ENCODE results near the gene CFAP57. TPM values are rescaled to one million over a fixed set of nuclear protein-coding genes. Genes with fewer than 3 reads are reported as not detected.

CFAP57 gene
- total RNA-seq, 2 donors from 2014 or later: 0.14 to 4.7 TPM

DNA sequence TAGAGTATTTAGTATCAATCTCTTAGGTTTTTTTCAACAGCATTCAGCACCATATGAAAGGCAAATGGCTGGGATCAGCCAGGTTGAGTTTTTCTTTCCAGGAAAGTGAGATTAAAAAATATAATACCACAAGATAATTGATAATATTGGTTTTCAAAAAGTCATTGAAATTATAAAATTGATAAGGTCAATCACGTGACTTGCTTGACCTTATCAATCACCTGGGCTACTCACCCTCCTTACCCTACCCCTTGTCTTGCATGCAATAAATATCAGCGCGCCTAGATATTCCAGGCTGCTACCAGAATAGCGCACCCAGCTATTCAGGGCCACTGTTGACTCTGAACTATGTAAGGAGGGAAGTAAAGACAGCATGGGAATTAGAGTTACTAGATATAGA lies 31.5 kb upstream of the CFAP57 start:
- H3K36me3 ChIP-seq: no peaks in the 10 kb centered on the region
- no peaks in the 10 kb centered on the region for H3K4me1 ChIP-seq (replicated peaks)
- no peak for DNase-seq (ENCODE audit: low spot score)
- H3K4me3 ChIP-seq: no peak overlapping the region
- WGBS: 98% methylated on average over 4 of the region's 4 CpGs
- intact Hi-C loops (cut with DNase I): no loop called here
- no peaks in the 10 kb centered on the region for H3K9me3 ChIP-seq
- no peak for TF ChIP-seq CTCF (IDR thresholded peaks at IDR 0.05)
- no peak for TF ChIP-seq POLR2AphosphoS5 (IDR thresholded peaks at IDR 0.05)
- TF ChIP-seq POLR2A (IDR thresholded peaks at IDR 0.05): no peak
- H3K27ac ChIP-seq: no peak overlapping the region
- no peaks in the 10 kb centered on the region for H3K27me3 ChIP-seq (replicated peaks; ENCODE audit: insufficient read depth)

DNA sequence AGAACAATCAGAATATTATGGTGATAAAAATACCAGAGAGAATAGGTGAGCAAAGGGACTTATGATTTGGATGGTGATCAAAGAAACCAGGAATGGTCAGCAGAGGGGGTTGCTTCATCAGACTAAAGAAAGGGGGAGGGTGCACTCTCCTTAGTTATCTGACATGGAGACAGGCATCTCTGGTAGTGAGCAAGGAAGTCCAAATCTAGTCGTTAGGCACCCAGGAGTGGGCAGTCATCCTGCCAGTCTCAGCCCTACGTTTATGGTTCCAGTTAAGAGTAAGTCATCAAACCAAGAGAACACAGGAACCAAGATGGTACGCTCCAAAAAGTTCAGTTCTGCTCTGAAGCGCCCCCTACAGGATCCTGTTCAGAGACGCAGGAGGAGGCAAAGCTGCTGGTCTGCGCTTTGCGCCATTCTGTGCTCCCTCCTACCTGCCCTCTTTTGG lies 28.7 kb upstream of the CFAP57 start:
- intact Hi-C loops (cut with DNase I): no loop called here
- Histone ChIP-seq H3K4me3 (no peak overlapping the region), H3K9me3 (no peaks in the 10 kb centered on the region), H3K4me1 (replicated peaks) (no peaks in the 10 kb centered on the region), H3K27ac (no peak overlapping the region), H3K27me3 (replicated peaks; ENCODE audit: insufficient read depth) (no peaks in the 10 kb centered on the region), H3K36me3 (no peaks in the 10 kb centered on the region)
- peak in 1 of 4 experiments; percentile 10 for TF ChIP-seq CTCF (IDR thresholded peaks at IDR 0.05)
- no peak for TF ChIP-seq POLR2AphosphoS5 (IDR thresholded peaks at IDR 0.05)
- DNase-seq (ENCODE audit: low spot score): no peak
- WGBS: 41% methylated on average over 7 of the region's 7 CpGs

GRCh38 chr1:43144237-43144636 lies 27.9 kb upstream of the CFAP57 start:
- no peak for DNase-seq (ENCODE audit: low spot score)
- TF ChIP-seq POLR2A (IDR thresholded peaks at IDR 0.05) (no peak), CTCF (IDR thresholded peaks at IDR 0.05) (no peak), POLR2AphosphoS5 (IDR thresholded peaks at IDR 0.05) (no peak)
- H3K27me3 ChIP-seq (replicated peaks; ENCODE audit: insufficient read depth): no peaks in the 10 kb centered on the region
- intact Hi-C loops (cut with DNase I): no loop called here
- no peak overlapping the region for H3K4me3 ChIP-seq
- no peaks in the 10 kb centered on the region for H3K9me3 ChIP-seq
- H3K36me3 ChIP-seq: no peaks in the 10 kb centered on the region
- H3K4me1 ChIP-seq (replicated peaks): no peaks in the 10 kb centered on the region
- no peak overlapping the region for H3K27ac ChIP-seq

GRCh38 chr1:43147625-43148327 lies 24.4 kb upstream of the CFAP57 start:
- Histone ChIP-seq H3K4me1 (replicated peaks) (no peaks in the 10 kb centered on the region), H3K27me3 (replicated peaks; ENCODE audit: insufficient read depth) (no peaks in the 10 kb centered on the region), H3K4me3 (peak overlapping the region; percentile 16 to 25), H3K9me3 (no peaks in the 10 kb centered on the region), H3K36me3 (no peaks in the 10 kb centered on the region), H3K27ac (no peak overlapping the region)
- intact Hi-C loops (cut with DNase I): no loop called here
- peak; percentile 86 for DNase-seq (ENCODE audit: low spot score)
- TF ChIP-seq CTCF (IDR thresholded peaks at IDR 0.05): no peak
- peak; percentile 69 for TF ChIP-seq POLR2AphosphoS5 (IDR thresholded peaks at IDR 0.05)
- WGBS: 5% methylated on average over 46 of the region's 47 CpGs

- no peaks in the 10 kb centered on the region for H3K36me3 ChIP-seq
- no peaks in the 10 kb centered on the region for H3K4me1 ChIP-seq (replicated peaks)
- no peak for DNase-seq (ENCODE audit: low spot score)
- H3K4me3 ChIP-seq: no peak overlapping the region
- H3K9me3 ChIP-seq: no peaks in the 10 kb centered on the region
- no peaks in the 10 kb centered on the region for H3K27me3 ChIP-seq (replicated peaks; ENCODE audit: insufficient read depth)
- intact Hi-C loops (cut with DNase I): no loop called here
- no peak overlapping the region for H3K27ac ChIP-seq
- TF ChIP-seq POLR2AphosphoS5 (IDR thresholded peaks at IDR 0.05): no peak
- no peak for TF ChIP-seq POLR2A (IDR thresholded peaks at IDR 0.05)
- no peak for TF ChIP-seq CTCF (IDR thresholded peaks at IDR 0.05)
- WGBS: 72% methylated on average over 5 of the region's 5 CpGs
Measured at GRCh38 chr1:43149889-43150288, 22.2 kb upstream of the CFAP57 start.

All from prostate gland (tissue), 2 donors.